Thymus (tissue), 14 donors: ENCODE measurements around the gene MYCBPAP. TPM values are rescaled to one million over a fixed set of nuclear protein-coding genes. Genes with fewer than 3 reads are reported as not detected.
A peak's percentile ranks its signal among the peaks of the same experiment; 100 is the strongest.

ENCODE experiments used
- DNase-seq, 9 donors: peaks; one replicate each; pipeline ENCODE4 v3.0.0-alpha.2; 2013; ENCODE audit warnings: low spot score in 9 of 9, low read depth in 6 of 9, missing footprints in 1 of 9
- H3K27ac ChIP-seq, 2 donors: one replicate each; pipeline ENCODE4 v1.5.1; 2013; ENCODE audit warnings: control low read depth in 1 of 2, low read depth in 1 of 2, low read length in 1 of 2, mild to moderate bottlenecking in 1 of 2, moderate library complexity in 1 of 2
- H3K27me3 ChIP-seq, 2 donors: one replicate each; pipeline ENCODE4 v1.5.1; 2013; ENCODE audit warnings: low read length in 1 of 2; ENCODE audit not compliant: control insufficient read depth in 2 of 2, insufficient read depth in 1 of 2
- H3K36me3 ChIP-seq, 2 donors: one replicate each; pipeline ENCODE4 v1.5.1; 2013; ENCODE audit warnings: low read length in 1 of 2, mild to moderate bottlenecking in 1 of 2, moderate library complexity in 1 of 2; ENCODE audit not compliant: control insufficient read depth in 2 of 2, insufficient read depth in 2 of 2
- H3K4me1 ChIP-seq, 2 donors: one replicate each; pipeline ENCODE4 v1.5.1; 2013; ENCODE audit warnings: low read length in 2 of 2; ENCODE audit not compliant: control insufficient read depth in 2 of 2, insufficient read depth in 2 of 2
- H3K4me3 ChIP-seq, 2 donors: one replicate each; pipeline ENCODE4 v1.5.1; 2013; ENCODE audit warnings: low read length in 2 of 2, control low read depth in 1 of 2, mild to moderate bottlenecking in 1 of 2
- H3K9me3 ChIP-seq, 2 donors: one replicate each; pipeline ENCODE4 v1.5.1; 2013; ENCODE audit warnings: low read length in 1 of 2, mild to moderate bottlenecking in 1 of 2; ENCODE audit not compliant: control insufficient read depth in 2 of 2, insufficient read depth in 1 of 2
- WGBS: extraction: QIAGEN DNeasy Blood & Tissue Kit; methylation state at CpG from one replicate; pipeline ENCODE4 v1.1.7; 2013; 5-methylcytosine and 5-hydroxymethylcytosine counted together
- long read RNA-seq, 10 donors: transcript quantifications; one replicate each; lab custom pipeline, GENCODE V29; 2026
- polyA plus RNA-seq: library from polyadenylated mRNA; stranded (reverse); fragments of 200-250 nt; gene quantifications from one replicate; pipeline ENCODE4 v1.2.3, GENCODE V29; 2013
- total RNA-seq: library from RNA; stranded (reverse); fragments of 120-200 nt; gene quantifications from one replicate; pipeline ENCODE4 v1.2.4, GENCODE V29; 2013
- donor health status: healthy.

Gene MYCBPAP
- total RNA-seq (1.2 TPM), polyA plus RNA-seq (1.5 TPM)
- long read RNA-seq, donor 1: 0 reads
- long read RNA-seq, donor 2: 0 reads
- long read RNA-seq, donor 3: 0 reads
- long read RNA-seq, donor 4: 0 reads
- long read RNA-seq, donor 5: 0 reads
- long read RNA-seq, donor 6: 0 reads
- long read RNA-seq, donor 7: 0 reads
- long read RNA-seq, donor 8: 0 reads
- long read RNA-seq, donor 9: 0 reads
- long read RNA-seq, donor 10: 0 reads

- peak in 7 of 9 donors; percentile 45 to 84 (median 58) for DNase-seq
- H3K4me1 ChIP-seq: peaks cover 8 to 35% of the 10 kb centered on the region in 2 donors
- peak within 1 kb of the TSS; percentile 51 to 62 for H3K4me3 ChIP-seq
- H3K27ac ChIP-seq: peak within 1 kb of the TSS; percentile 53 to 76
- peaks cover 0 to 27% of the 10 kb centered on the region in 2 donors for H3K27me3 ChIP-seq
- peaks cover 0 to 2% of the 10 kb centered on the region in 2 donors for H3K9me3 ChIP-seq
- no peaks in the 10 kb centered on the region for H3K36me3 ChIP-seq
- WGBS: 12% methylated on average over 66 of the region's 66 CpGs
Observed at GRCh38 chr17:50507871-50508572, at the start of gene MYCBPAP. TSS of gene MYCBPAP (plus strand) at chr17:50508439. CDS start at chr17:50508675, 236 bp downstream.

GRCh38 chr17:50458701-50459676 is 49.2 kb upstream of the MYCBPAP start:
- Histone ChIP-seq H3K36me3 (no peaks in the 10 kb centered on the region), H3K4me3 (no peak overlapping the region), H3K27ac (no peak overlapping the region), H3K27me3 (no peaks in the 10 kb centered on the region), H3K4me1 (no peaks in the 10 kb centered on the region), H3K9me3 (no peaks in the 10 kb centered on the region)
- DNase-seq: no peak
- 93% methylated on average over 16 of the region's 16 CpGs for WGBS

- H3K4me1 ChIP-seq: no peaks in the 10 kb centered on the region
- no peak for DNase-seq
- H3K27me3 ChIP-seq: peaks cover 0 to under 1% of the 10 kb centered on the region in 2 donors
- H3K9me3 ChIP-seq: no peaks in the 10 kb centered on the region
- H3K4me3 ChIP-seq: no peak overlapping the region
- H3K36me3 ChIP-seq: no peaks in the 10 kb centered on the region
- 96% methylated on average over 4 of the region's 4 CpGs for WGBS
- H3K27ac ChIP-seq: no peak overlapping the region
Observed at GRCh38 chr17:50459756-50460155, 48.5 kb upstream of the MYCBPAP start.

GRCh38 chr17:50460831-50461526 is 47.3 kb upstream of the MYCBPAP start:
- H3K36me3 ChIP-seq: no peaks in the 10 kb centered on the region
- H3K27ac ChIP-seq: no peak overlapping the region
- WGBS: 98% methylated on average over 9 of the region's 9 CpGs
- no peak overlapping the region for H3K4me3 ChIP-seq
- H3K9me3 ChIP-seq: no peaks in the 10 kb centered on the region
- DNase-seq: no peak
- no peaks in the 10 kb centered on the region for H3K4me1 ChIP-seq
- H3K27me3 ChIP-seq: peaks cover 0 to 5% of the 10 kb centered on the region in 2 donors

- WGBS: 96% methylated on average over 14 of the region's 14 CpGs
- no peaks in the 10 kb centered on the region for H3K9me3 ChIP-seq
- no peak for DNase-seq
- no peaks in the 10 kb centered on the region for H3K36me3 ChIP-seq
- no peaks in the 10 kb centered on the region for H3K4me1 ChIP-seq
- H3K27ac ChIP-seq: no peak overlapping the region
- H3K4me3 ChIP-seq: no peak overlapping the region
- H3K27me3 ChIP-seq: peaks cover 0 to 8% of the 10 kb centered on the region in 2 donors
Observed at GRCh38 chr17:50461550-50462132, 46.6 kb upstream of the MYCBPAP start.

GRCh38 chr17:50462446-50462845 is 45.8 kb upstream of the MYCBPAP start:
- peaks cover 0 to 16% of the 10 kb centered on the region in 2 donors for H3K27me3 ChIP-seq
- no peak for DNase-seq
- no peaks in the 10 kb centered on the region for H3K4me1 ChIP-seq
- 95% methylated on average over 9 of the region's 9 CpGs for WGBS
- H3K9me3 ChIP-seq: no peaks in the 10 kb centered on the region
- no peak overlapping the region for H3K27ac ChIP-seq
- no peaks in the 10 kb centered on the region for H3K36me3 ChIP-seq
- H3K4me3 ChIP-seq: no peak overlapping the region

- no peaks in the 10 kb centered on the region for H3K36me3 ChIP-seq
- H3K27ac ChIP-seq: no peak overlapping the region
- H3K4me3 ChIP-seq: no peak overlapping the region
- peaks cover 0 to 2% of the 10 kb centered on the region in 2 donors for H3K4me1 ChIP-seq
- DNase-seq: no peak
- 99% methylated on average over 3 of the region's 3 CpGs for WGBS
- no peaks in the 10 kb centered on the region for H3K9me3 ChIP-seq
- H3K27me3 ChIP-seq: peaks cover 13 to 33% of the 10 kb centered on the region in 2 donors
Observed at GRCh38 chr17:50464121-50464520, 44.1 kb upstream of the MYCBPAP start.

- H3K9me3 ChIP-seq: peaks cover 0 to 4% of the 10 kb centered on the region in 2 donors
- no peak for DNase-seq
- no peak overlapping the region for H3K27ac ChIP-seq
- no peak overlapping the region for H3K4me3 ChIP-seq
- H3K4me1 ChIP-seq: peaks cover 0 to 4% of the 10 kb centered on the region in 2 donors
- 92% methylated on average over 4 of the region's 4 CpGs for WGBS
- H3K36me3 ChIP-seq: no peaks in the 10 kb centered on the region
- peaks cover 19 to 39% of the 10 kb centered on the region in 2 donors for H3K27me3 ChIP-seq
Observed at GRCh38 chr17:50464736-50465135, 43.5 kb upstream of the MYCBPAP start.
